ENCODE measurements around the gene SHC3.
A peak's percentile ranks its signal among the peaks of the same experiment; 100 is the strongest.

Gene SHC3

DNA sequence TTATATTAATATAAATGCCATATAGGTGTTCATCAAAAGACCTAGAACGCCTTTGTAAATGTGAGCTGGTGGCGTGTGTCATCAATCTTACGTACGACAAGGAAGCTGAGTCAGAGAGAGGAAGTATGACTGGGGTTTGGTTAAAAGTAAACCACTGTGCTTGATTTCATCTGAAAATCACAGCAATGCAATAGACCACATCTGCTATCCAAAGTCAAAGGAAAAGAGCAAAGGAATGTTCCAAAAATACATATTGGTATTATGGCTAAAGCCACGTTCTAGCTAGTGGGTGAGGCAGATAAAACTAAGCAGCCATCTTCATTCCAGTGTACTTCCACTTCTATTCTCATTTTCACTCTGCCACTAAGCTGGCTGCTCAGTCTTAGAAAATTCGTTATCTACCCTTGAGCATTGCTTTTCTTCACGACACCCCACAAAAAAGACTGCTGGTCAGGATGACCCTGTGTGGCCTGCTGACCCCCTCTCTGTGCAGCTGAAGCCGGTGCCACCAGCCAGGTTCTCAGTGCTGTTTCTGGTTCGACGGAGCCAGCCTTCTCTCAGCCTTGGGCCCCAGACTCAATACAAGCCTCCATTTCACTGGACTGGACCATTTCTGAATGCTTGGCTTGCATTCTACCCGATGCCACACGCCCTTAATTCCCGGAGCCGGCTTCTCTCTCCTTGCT is 23.8 kb downstream of the SHC3 start:
- peak; percentile 76 to 78 for DNase-seq (ENCODE audit: low read depth in 2 of 2)

DNA sequence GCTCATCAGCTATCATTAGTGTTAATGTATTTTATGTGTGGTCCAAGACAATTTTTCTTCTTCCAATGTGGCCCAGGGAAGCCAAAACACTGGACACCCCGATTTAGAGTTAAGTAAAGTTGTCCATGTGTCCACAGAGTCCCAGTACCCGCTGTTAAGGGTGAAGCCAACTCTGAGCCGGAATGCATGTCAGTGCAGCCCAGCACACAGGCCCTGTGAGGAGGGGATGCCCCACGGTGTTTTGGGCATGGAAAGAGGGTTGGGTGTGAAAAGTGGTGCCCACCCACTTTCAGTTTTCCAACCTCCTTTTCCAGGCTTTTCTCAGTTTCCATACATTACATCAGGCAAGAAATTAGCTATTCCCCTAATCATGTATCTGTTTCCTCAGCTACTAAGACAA is 24.4 kb downstream of the SHC3 start:
- DNase-seq (ENCODE audit: low read depth in 2 of 2) = no peak

DNA sequence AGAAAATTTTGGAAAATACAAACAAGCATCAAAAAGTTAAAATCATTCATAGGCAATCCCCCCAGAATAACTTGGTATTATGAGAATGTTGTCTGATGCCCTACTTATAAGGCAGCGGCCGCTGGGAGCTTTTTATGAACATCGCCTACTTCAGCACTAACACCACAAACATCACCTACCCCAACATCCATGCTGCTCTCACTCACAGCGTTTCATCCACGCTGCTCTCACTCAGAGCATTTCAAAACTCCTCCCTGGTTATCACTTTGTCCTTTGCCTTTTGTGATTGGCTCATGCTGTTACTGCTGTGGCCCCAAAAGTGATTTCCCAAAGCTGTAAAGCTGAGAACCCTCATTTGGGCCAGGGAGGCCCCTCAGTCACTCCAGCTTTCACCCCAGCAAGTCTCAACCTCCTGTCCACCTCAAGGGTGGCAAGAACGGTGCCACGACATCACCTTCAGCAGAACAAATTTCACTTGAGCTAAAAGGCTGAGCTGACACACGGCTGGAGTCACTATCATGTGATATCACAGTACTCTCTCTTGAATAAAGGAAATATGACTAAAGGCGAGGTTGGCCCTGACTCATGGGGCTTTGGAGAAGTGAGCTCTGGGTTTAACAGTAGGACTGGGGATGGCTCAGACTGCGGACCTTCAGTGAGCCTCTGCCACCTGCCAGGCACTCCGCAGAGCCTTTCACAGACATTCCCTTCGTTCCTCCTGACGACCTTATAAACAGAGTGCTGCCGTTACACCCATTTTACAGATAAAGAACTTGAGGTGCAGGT is 25.2 kb downstream of the SHC3 start:
- no peak for DNase-seq (ENCODE audit: low read depth in 2 of 2)

DNA sequence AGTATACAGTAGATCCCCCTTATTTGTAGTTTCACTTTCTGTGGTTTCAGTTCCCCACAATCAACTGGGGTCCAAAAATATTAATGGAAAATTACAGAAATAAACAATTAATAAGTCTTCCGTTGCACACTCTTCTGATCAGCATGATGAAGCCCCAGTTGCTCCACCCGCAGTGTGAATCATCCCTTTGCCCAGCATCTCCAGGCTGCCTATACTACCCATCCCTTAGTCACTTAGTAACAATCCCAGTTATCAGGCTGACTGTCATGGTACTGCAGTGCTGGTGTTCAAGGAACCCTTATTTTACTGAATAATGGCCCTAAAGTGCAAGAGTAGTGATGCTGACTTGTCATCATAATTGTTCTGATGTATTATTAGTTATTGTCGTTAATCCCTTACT is 28.9 kb downstream of the SHC3 start:
- DNase-seq (ENCODE audit: low read depth in 2 of 2) = no peak

DNA sequence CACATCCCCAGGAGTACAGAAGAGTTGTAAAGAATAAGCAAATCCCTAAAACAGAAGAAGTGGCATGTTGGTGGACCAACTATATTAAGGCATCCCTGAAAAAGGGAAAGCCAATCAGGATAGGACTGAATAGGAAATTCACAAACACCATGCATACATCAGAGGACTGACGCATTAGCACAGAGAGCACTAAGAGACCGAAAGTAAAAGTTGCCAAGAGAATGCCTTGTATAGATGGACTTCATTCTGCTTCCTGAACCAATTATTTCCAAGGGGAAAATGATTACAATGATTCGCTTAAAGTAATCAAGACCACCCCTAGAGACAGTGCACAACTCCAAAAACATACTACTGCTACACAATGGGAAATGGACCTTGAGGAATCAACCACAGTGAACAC is 33.5 kb downstream of the SHC3 start:
- DNase-seq (ENCODE audit: low read depth in 2 of 2) = no peak

DNA sequence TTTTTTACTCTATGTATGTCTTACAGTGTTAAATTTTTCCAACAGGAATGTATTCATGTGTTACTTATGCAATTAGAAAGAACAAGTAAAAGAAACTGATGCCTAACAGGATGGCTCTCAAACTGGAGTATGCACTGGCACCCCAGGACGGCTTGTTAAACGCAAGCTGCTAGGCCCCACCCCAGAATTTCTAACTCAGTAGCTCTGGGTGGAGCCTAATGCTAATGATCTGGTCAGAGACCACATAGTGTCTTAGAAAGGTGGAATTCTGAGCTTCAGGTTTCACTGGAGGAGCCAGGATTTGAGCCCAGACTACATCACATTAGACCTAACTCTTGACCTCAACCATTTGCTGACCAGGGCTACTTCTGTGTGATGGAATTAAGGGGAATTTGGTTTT is 34.4 kb downstream of the SHC3 start:
- no peak for DNase-seq (ENCODE audit: low read depth in 2 of 2)

DNA sequence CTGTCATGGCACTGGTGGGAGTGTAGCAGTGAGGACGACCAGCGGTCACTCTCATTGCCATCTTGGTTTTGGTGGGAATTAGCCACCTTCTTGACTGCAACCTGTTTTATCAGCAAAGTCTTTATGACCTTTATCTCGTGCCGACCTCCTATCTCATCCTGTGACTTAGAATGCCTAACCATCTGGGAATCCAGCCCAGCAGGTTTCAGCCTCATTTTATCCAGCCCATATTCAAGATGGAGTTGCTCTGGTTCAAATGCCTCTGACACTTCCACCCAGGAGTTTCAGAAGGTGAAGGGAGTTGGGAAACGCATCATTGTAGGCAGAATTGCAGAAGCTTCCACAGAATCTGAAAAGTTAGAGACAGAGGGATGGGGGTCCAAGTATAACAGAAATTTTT is 35.4 kb downstream of the SHC3 start:
- DNase-seq (ENCODE audit: low read depth in 2 of 2) = no peak

DNA sequence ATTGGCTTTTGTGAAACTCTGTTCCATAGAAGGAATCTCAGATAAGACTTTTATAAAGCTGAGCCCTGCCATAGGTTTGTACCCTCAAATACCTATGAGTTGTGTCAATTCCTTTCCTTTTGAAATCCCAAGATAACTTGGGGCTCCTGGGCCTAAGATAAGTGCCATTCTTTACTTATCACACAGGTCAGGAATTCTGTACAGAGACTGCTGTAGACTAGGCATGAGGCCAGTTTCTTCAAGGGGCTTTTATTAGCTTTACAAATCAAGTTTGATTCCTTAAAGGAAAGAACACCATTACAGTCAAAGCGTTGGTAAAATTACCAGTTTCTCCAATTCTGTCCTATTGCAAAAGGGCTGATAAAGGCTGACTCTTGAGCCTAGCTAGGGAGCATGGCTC is 39.2 kb downstream of the SHC3 start:
- DNase-seq (ENCODE audit: low read depth in 2 of 2) = no peak

DNA sequence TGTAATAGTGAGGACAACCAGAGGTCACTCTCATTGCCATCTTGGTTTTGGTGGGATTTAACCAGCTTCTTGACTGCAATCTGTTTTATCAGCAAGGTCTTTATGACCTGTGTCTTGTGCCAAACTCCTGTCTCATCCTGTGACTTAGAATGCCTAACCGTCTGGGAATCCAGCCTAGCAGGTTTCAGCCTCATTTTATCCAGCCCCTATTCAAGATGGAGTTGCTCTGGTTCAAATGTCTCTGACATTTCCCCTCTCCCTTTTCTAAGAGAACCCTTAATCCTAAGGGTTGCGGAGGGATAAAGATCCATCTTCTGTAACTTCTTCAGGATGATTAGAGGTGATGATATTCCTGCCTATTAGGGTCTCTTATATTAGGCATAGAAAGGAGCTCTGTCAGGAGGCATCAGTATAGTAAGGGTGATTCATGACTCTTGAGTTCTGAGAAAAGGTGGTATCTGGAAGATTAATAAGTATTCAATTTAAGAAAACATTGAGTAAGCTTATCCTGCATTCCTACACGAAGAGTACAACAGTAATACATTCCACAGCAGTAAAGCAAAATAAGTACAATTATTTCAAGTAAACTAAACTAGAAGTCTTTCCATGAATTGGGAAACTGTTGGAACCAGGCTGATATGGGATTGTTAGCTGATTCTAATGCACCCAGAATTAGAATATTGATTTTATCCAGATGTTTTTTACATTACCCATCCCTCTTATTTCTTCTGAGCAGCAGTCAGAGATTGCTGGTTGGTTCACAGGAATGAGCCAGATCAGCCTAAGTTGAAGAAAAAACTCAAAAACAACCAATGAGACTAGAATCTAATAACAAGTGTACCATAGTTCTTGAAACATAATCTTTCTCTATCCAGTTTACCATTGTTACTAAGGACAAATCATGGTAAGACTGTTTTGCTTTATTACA is 39.9 kb downstream of the SHC3 start:
- peak; percentile 71 to 77 for DNase-seq (ENCODE audit: low read depth in 2 of 2)

DNA sequence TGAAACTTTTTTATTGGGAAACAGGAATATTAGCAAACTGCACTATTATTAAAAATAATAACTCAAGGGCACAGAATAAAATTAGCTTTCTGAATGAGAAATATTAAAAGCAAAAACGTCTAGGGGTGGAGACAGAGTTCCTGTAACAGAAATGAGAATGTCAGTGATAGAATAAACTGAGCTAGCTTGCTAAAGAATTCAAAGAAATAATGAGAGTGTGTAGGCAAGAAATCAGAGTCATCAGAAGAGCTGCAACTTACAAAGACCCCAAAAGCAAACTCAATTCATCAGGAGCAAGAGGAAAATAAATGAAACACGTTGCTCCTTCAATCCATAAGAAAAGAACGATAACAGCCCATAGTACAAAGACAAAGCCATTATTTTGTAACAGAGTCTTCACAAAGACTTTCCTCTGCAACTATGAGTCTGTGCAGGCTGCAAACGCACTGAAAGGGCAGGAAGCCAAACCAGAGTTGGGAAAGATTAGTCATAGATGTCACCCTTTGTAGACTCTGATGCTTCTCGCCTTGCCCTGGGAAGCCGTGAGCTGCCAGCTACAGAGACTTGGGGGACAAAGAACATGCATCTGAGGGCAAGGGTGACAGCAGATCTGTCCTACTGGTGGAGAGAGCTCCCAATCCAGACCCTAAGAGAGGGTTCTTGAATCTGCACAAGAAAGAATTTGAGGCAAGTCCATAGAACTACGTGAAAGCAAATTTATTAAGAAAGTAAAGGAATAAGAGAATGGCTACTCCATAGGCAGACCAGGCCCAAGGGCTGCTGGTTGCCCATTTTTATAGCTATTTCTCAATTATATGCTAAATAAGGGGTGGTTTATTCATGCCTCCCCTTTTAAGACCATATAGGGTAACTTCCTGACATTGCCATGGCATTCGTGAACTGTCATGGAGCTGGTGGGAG is 40.8 kb downstream of the SHC3 start:
- DNase-seq (ENCODE audit: low read depth in 2 of 2) = peak; percentile 89 to 90

DNA sequence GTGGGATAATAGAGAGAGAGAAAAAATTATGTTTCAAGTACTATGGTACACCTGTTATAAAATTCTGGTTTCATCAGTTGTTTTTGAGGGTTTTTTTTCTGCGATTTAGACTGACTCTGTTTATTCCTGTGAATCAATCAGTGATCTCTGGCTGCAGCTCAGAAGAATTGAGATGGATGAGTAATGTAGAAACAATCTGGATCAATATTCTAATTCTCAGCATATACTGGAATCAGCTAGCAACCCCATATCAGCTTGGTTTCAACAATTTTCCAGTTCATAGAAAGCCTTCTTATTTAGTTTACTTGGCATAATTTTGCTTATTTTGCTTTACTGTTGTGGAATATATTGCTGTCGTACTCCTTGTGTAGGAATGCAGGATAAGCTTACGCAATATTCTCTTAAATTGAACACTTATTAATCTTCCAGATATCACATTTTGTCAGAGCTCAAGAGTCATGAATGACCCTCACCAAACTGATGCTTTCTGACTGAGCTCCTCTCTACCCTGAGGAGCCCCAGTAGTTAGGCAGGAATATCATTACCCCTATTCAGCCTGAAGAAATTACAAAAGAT is 42.9 kb downstream of the SHC3 start:
- DNase-seq (ENCODE audit: low read depth in 2 of 2) = no peak

DNA sequence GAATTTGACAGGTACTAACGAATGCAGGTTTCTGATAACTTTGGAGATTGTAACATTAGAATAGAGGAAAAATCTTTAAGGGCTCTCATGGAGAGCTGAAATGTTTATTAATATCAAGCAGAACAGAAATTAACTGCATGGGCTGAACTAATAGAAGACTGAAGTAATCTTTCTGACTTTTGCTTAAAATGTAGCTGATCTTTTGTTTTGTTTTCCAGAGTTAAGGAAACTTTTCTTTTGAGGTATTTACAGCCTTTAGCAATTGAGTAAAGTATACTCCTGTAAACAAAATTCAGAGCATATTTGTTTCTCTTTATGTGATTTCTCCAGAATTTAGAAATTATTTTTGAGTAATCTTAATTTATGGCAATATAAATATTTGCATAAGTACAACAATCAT is 43.9 kb downstream of the SHC3 start:
- DNase-seq (ENCODE audit: low read depth in 2 of 2) = no peak

DNA sequence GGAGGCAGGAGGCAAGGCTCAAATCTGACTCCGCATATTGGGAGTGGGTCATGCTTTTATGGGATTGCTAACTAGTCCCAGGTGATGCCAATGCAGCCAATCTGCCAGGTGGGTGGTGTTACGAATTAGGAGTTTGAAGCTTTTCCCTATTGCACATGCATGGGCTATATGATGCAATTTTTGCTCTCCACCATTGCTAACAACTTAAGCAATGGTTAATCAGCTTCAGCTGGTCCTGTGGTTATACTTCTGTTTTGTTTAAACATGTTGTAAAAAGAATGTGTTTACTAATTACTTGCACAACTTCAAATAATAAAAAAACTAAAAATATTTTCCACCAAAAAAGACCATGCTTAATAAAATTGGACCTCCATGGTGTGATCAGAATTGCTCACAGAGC is 55.7 kb downstream of the SHC3 start:
- DNase-seq (ENCODE audit: low read depth in 2 of 2) = peak; percentile 68 to 70

DNA sequence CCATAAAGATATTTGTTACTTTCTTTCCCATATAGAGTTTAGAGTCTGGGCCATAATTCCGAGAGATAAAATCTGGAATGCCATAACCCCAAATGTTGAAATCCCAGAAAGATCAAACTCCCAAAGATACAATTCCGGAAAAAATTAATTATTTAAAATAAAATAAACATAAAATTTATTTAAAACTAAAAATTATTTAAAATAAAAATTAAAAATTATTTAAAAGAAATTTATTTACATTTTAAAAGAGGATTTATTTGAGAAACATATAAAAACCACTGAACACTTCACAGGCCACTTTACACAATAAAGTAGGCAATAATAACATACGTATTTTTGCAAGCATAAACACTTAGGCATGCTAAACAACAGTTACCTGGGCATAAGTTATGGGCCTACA is 57.9 kb downstream of the SHC3 start:
- DNase-seq (ENCODE audit: low read depth in 2 of 2) = no peak

DNA sequence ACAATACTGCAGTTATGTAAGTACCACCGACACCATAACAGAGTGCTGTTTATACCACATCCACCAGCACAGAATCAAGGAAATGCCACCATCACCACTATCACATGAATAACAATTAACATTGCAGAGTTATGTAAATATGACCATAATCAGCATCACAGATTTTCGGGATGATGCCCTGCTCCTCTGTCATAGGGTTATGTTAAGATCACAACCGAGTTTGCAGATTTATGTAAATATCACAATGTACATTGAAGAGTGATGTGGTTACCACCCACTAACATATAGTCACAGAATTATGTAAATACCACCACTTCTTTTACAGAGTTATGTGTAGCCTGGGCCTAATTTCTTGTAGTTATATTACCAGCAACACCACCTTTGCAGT is 61.8 kb downstream of the SHC3 start:
- no peak for DNase-seq (ENCODE audit: low read depth in 2 of 2)

DNA sequence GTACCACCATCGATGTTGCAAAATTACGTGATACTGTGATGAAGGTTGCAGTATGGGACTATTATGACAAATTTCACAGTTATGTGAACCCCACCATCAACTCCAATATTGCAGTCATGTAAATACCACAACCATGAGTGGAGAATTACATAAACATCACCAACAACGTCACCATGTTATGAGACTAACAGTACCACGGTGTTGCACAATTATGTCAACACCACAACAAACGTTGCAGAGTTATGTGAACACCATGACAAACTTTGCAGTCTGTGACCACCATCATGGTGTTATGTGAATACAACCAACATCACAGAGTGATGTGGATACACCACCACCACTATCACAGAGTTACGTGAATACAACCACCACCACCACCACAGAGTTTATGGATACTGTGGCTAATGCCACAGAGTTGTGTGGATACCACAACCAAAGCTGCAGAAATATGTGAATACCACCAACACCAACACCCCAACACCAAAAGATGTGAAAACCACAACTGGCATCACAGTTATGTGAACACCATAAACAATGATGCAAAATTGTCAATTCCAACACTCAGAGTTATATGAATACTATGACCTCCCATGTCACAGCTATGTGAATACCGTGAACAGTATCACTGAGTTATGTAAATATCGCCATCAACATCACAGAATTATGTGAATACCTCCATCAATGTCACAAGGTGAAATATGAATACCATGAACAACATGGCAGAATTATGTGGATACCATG is 62.4 kb downstream of the SHC3 start:
- no peak for DNase-seq (ENCODE audit: low read depth in 2 of 2)

DNA sequence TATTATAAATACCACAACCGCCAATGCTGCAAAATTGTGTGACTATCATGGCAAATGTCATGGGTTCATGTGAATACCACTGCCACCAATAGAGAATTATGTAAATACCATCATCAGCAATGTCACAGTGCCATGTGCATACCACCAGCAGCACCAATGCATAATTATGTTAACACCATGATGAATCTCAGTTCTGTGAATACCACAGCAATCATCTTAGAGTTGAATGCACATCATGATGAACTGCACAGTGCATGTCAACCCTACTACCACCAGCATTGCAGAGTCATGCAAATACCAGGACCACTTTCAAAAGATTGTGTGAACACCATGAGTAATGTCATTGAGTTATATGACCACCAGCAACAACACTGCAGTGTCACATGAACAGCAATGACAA is 63.2 kb downstream of the SHC3 start:
- no peak for DNase-seq (ENCODE audit: low read depth in 2 of 2)

DNA sequence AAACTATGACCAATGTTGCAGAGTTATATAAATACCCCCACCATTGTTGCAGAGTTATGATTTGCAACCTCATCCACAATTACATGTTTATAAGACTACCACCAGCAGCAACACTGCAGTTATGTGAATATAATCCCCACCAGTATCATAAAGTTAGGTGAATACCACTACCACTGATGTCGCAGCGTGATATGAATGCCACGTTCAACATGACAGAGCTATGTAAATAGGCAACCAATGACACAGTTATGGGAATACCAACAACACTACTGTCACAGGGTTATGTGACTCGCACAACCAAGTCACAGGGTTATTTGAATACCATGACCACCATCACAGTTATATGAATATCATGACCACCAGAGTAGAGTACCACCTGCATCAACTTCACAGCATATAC is 63.9 kb downstream of the SHC3 start:
- no peak for DNase-seq (ENCODE audit: low read depth in 2 of 2)

DNA sequence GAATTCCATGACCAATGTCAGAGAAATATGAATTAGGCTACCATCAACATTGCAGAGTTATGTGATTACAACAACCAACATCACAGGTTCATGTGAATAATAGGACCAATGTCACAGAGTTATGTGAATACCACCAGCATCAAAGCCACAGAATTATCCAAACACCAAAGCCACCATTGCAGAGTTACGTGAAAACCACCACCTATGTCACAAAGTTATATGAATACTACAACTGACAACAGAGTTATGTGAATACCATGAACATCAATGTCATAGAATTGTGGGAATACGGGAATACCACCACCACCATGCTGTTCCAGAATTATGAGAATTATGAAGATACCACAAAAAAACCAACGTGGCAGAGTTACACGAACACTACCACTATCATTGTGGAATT is 64.8 kb downstream of the SHC3 start:
- no peak for DNase-seq (ENCODE audit: low read depth in 2 of 2)

DNA sequence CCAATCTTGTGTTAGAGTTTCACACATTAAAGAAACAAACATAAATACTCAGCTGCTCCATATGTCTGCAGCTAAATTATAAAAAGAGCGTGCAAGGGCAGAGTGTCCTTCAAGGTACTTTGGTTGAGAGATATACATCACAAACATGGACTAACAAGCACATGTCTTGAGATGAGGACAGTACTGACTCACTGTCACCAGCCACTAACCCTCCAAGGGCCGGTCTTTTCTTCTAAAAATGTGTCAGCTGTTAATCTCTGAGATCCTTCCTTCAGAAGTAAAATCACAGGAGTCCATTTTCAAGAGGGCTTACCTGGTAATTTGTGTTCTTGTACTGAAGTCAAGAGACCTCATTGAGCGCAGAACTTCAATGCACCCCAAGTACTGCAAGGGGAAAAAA is 66.4 kb downstream of the SHC3 start:
- no peak for DNase-seq (ENCODE audit: low read depth in 2 of 2)
